T follicular helper cell (primary cell): ENCODE measurements around the gene SSNA1.
"Not testable (repeated sequence)": the region's sequence is repeated elsewhere in the genome, so short reads cannot be mapped to it uniquely, and the experiment has no call there.

Experiments used
- DNase-seq: peaks from one replicate; pipeline ENCODE4 v3.0.0-alpha.2; 2020; ENCODE audit warnings: low read depth

SSNA1 gene

DNA sequence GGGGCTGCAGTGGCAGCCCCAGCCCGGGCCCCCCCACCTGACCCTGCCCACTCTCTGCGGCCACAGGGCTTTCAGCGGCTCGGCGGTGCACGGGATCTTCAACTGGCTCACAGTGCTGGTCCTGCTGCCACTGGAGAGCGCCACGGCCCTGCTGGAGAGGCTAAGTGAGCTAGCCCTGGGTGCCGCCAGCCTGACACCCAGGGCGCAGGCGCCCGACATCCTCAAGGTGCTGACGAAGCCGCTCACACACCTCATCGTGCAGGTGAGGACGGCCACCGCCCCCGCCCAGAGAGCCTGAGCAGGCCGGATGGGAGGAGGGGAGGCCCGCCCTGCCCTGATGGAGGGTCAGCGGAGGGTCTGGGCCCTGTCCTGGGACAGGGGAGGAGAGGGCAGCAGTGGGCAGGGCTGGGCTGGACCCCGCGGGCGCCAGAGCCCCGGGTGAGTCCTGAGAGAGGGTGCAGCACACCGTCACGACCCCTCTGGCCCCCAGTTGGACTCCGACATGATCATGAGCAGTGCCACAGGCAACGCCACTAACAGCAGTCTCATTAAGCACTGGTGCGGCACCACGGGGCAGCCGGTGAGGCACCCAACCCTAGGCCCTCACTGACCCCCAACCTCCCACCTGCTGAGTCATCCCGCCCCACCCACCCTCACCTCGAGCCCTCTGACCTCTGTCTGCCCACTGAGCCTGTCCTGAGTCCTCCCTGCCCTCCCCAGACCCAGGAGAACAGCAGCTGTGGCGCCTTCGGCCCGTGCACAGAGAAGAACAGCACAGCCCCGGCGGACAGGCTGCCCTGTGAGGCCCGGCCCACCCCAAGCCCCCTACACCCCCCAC lies 44.9 kb downstream of the SSNA1 start:
- DNase-seq, result no peak

DNA sequence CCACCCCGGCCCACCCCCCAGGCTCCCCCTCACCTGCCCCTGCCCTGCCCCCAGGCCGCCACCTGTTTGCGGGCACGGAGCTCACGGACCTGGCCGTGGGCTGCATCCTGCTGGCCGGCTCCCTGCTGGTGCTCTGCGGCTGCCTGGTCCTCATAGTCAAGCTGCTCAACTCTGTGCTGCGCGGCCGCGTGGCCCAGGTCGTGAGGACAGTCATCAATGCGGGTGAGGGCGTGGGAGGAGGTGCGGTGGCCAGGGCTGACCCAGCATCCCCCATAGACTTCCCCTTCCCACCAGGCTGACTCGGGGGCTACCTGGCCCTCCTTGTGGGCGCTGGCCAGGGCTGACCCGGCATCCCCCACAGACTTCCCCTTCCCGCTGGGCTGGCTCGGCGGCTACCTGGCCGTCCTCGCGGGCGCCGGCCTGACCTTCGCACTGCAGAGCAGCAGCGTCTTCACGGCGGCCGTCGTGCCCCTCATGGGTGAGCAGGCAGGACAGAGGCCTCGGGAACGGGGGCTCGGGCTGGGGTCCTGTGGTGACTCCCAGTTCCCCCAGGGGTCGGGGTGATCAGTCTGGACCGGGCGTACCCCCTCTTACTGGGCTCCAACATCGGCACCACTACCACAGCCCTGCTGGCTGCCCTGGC lies 45.7 kb downstream of the SSNA1 start:
- DNase-seq, result no peak

DNA sequence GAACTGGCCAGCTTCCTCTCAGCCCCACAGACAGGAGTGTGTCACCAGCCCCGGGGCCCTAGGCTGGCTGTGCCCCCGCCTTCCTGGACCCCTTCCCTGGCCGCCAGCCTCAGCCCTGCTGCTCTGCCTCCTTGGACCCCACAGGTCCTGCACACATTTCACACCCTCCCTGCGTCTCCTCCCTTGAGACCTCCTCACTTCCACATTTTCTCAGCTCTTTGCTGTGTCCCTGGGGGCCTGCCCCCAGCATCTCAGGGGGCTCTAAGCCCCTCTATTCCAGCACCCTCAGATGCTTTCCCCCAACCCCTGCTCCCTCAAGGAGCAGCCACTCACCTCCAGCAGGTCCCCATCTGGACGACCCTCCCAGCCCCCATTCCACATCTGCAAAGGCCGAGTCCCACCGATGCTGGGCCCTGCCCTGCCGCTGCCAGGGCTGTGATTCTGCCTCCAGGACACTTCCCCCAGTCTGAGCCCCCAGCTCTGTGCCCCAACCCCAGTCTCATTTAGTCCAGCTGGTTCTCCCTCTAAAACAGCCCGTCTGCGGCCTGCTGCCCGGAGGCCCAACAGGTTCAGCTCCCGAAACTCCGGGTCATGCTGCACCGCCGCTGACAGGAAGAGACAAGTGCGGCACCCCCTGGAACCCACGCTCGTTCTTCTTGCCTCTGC lies 46.4 kb downstream of the SSNA1 start:
- DNase-seq, result no peak

DNA sequence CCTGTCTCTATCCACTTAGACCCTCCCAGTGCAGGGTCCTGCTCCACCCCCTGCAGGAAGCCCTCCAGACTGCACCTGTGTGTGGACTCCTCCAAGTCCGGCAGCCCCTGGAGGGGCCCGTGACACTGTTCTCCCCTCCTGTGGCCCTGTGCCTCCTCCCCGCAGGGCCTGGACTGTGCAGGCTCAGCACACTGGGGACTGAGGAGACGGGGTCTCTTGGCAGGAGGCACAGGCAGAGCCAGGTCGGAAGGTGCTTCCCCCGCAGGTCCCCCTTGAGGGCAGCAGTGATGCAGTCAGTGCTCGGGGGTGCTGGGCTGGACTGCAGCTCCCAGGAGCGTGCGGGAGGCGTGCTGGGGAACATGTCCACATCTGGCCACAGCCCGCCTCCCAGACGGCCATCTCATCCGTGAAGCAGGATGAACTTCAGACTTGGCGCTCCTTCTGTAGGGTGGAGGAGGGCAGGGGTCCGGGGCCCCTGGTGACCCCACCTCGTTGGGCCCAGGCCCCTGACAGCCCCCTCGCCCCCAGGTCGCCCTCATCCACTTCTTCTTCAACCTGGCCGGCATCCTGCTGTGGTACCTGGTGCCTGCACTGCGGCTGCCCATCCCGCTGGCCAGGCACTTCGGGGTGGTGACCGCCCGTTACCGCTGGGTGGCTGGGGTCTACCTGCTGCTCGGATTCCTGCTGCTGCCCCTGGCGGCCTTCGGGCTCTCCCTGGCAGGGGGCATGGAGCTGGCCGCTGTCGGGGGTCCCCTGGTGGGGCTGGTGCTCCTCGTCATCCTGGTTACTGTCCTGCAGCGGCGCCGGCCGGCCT lies 47.2 kb downstream of the SSNA1 start:
- no peak for DNase-seq

DNA sequence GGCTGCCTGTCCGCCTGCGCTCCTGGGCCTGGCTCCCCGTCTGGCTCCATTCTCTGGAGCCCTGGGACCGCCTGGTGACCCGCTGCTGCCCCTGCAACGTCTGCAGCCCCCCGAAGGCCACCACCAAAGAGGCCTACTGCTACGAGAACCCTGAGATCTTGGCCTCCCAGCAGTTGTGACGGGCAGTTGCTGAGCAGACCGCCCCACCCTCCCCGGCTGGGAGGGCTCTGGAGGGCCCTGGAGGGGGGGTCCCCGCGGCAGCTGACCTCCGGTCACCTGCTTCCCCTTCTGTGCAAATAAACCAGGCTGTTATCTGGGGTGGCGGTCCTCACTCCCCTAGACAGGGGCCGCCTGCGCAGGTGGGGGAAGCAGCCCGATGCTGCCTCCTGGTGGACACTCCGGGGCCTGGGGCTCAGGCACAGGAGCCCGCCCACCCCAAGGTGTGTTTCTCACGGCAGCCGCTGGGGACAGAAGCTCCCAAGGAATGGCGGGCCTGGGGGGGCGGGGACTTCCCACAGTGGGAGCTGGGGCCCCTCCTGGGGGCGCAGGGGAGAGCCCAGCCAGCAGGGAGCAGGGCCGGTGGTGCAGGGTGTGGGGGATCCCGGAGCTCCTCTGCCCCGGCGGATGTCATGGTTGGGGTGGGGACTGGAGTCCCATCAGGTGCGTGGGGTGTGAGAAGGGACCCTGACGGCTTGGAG lies 47.9 kb downstream of the SSNA1 start:
- peak; percentile 88 for DNase-seq

- DNase-seq, result no peak
Observed at GRCh38 chr9:137236936-137237421, 48.5 kb downstream of the SSNA1 start.

- no peak for DNase-seq
Observed at GRCh38 chr9:137237759-137238726, 49.6 kb downstream of the SSNA1 start.

- not testable (repeated sequence) for DNase-seq
Observed at GRCh38 chr9:137239541-137240200, 51.2 kb downstream of the SSNA1 start.
